HepG2 (cell line): Measurements from ENCODE around the gene MEG3. TPM values are rescaled to one million over a fixed set of nuclear protein-coding genes. Genes with fewer than 3 reads are reported as not detected.

Experiments
- AGO2 ChIP-seq: fragments of 200-400 bp; formaldehyde crosslinking; optimal IDR thresholded peaks from 2 replicates; pipeline ENCODE3; 2017; ENCODE audit warnings: mild to moderate bottlenecking, low read depth, low read length, moderate library complexity
- FOSL1 ChIP-seq: sonication (generic); formaldehyde crosslinking; IDR thresholded peaks from 2 replicates; pipeline ENCODE4 v1.9.0; 2021; ENCODE audit warnings: missing genetic modification reagents, borderline replicate concordance
- GABPB1 ChIP-seq: IDR thresholded peaks from 2 replicates; pipeline ENCODE4 v1.6.1; 2016; ENCODE audit warnings: mild to moderate bottlenecking, missing genetic modification reagents, moderate library complexity, missing compliant biosample characterization
- NFYC ChIP-seq: IDR thresholded peaks from 2 replicates; pipeline ENCODE4 v1.6.1; 2016; ENCODE audit warnings: missing genetic modification reagents, missing compliant biosample characterization
- RFX5 ChIP-seq: IDR thresholded peaks from 2 replicates; pipeline ENCODE4 v1.6.1; 2011; ENCODE audit warnings: low read depth, low read length, improper control_type of control experiment
- ZNF224 ChIP-seq: sonication (generic); formaldehyde crosslinking; IDR thresholded peaks from 2 replicates; pipeline ENCODE4 v1.5.0; 2020; ENCODE audit warnings: mild to moderate bottlenecking, missing genetic modification reagents
- ZNF235 ChIP-seq: sonication (generic); formaldehyde crosslinking; IDR thresholded peaks from 2 replicates; pipeline ENCODE4 v1.8.1; 2023; ENCODE audit warnings: mild to moderate bottlenecking, missing genetic modification reagents, borderline replicate concordance
- ZNF747 ChIP-seq: sonication (generic); formaldehyde crosslinking; IDR thresholded peaks from 2 replicates; pipeline ENCODE4 v1.8.1; 2023; ENCODE audit warnings: missing genetic modification reagents, mild to moderate bottlenecking, borderline replicate concordance
- ZNF775 ChIP-seq: sonication (generic); formaldehyde crosslinking; IDR thresholded peaks from 2 replicates; pipeline ENCODE4 v1.4.0; 2020; ENCODE audit warnings: missing genetic modification reagents, mild to moderate bottlenecking, moderate library complexity, borderline replicate concordance
- ZNF816 ChIP-seq: sonication (generic); formaldehyde crosslinking; IDR thresholded peaks from 2 replicates; pipeline ENCODE4 v1.8.0; 2022; ENCODE audit warnings: missing genetic modification reagents, mild to moderate bottlenecking, borderline replicate concordance
- polyA plus RNA-seq, 8 experiments: library from polyadenylated mRNA; depleted of rRNA in 3 of 8; stranded (reverse) in 7 of 8; unstranded in 1 of 8; fragments of >200 nt; fragmentation: Illumina TruSeq in 4 of 8; extraction: Trizol in 4 of 8; gene quantifications; 2 replicates each; pipeline versions ENCODE4 v1.2.1 to v1.2.3, GENCODE V29; 2011 to 2016; ENCODE audit warnings: low read depth in 4 of 8, missing spikeins in 1 of 8, mixed read lengths in 1 of 8; ENCODE audit not compliant: insufficient read depth in 1 of 8
- total RNA-seq, 5 experiments: library from RNA; depleted of rRNA; stranded (reverse); fragments of >200 nt; fragmentation: Illumina TruSeq; extraction: Trizol; gene quantifications; 2 replicates each; pipeline ENCODE4 v1.2.3, GENCODE V29; 2016; ENCODE audit warnings: low read depth in 1 of 5
- TF ChIP-seq, protein P1 (sequence below): sonication (generic); formaldehyde crosslinking; IDR thresholded peaks from 2 replicates; pipeline ENCODE4 v1.5.0; 2020; ENCODE audit warnings: mild to moderate bottlenecking, missing genetic modification reagents
- TF ChIP-seq, protein P2 (sequence below): sonication (generic); formaldehyde crosslinking; IDR thresholded peaks from 2 replicates; pipeline ENCODE4 v1.5.1; 2020; ENCODE audit warnings: missing genetic modification reagents, mild to moderate bottlenecking, borderline replicate concordance
- TF ChIP-seq, protein P3 (sequence below): sonication (generic); formaldehyde crosslinking; IDR thresholded peaks from 2 replicates; pipeline ENCODE4 v1.4.0; 2020; ENCODE audit warnings: missing genetic modification reagents, mild to moderate bottlenecking, borderline replicate concordance
- TF ChIP-seq, protein P4 (sequence below): sonication (generic); formaldehyde crosslinking; IDR thresholded peaks from 2 replicates; pipeline ENCODE4 v1.5.0; 2020; ENCODE audit warnings: mild to moderate bottlenecking, missing genetic modification reagents
- TF ChIP-seq, protein P5 (sequence below): sonication (generic); formaldehyde crosslinking; IDR thresholded peaks from 2 replicates; pipeline ENCODE4 v1.5.0; 2020; ENCODE audit warnings: mild to moderate bottlenecking, missing genetic modification reagents

The MEG3 gene
- total and polyA plus RNA-seq, 2 of the 13 experiments (the other 11 are each of a cell fraction or from before 2014, with no cell fraction given), result 0.17 TPM; not detected in 1

DNA sequence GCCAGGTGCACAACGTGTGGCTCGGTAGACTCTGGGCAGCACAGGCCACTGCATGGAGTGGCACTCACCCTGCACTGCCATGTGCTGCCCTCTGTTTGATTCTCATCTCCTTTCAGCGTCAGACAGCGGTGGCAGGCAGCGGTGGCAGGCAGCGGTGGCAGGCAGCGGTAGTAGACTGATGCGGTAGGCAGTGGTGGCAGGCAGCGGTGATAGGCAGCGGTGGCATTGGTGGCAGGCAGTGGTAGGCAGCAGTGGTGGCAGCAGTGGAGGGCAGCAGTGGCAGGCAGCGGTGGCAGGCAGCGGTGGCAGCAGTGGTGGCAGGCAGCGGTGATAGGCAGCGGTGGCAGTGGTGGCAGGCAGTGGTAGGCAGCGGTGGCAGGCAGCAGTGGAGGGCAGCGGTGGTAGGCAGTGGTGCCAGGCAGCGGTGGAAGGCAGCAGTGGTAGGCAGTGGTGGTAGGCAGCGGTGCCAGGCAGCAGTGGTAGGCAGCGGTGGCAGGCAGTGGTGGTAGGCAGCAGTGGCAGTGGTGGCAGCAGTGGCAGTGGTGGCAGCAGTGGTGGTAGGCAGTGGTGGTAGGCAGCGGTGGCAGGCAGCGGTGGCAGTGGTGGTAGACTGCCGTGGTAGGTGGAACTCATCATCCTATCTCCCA is 6.0 kb upstream of the MEG3 start (continued):
- TF ChIP-seq, protein P1, sequence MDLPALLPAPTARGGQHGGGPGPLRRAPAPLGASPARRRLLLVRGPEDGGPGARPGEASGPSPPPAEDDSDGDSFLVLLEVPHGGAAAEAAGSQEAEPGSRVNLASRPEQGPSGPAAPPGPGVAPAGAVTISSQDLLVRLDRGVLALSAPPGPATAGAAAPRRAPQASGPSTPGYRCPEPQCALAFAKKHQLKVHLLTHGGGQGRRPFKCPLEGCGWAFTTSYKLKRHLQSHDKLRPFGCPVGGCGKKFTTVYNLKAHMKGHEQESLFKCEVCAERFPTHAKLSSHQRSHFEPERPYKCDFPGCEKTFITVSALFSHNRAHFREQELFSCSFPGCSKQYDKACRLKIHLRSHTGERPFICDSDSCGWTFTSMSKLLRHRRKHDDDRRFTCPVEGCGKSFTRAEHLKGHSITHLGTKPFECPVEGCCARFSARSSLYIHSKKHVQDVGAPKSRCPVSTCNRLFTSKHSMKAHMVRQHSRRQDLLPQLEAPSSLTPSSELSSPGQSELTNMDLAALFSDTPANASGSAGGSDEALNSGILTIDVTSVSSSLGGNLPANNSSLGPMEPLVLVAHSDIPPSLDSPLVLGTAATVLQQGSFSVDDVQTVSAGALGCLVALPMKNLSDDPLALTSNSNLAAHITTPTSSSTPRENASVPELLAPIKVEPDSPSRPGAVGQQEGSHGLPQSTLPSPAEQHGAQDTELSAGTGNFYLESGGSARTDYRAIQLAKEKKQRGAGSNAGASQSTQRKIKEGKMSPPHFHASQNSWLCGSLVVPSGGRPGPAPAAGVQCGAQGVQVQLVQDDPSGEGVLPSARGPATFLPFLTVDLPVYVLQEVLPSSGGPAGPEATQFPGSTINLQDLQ (CRISPR knock-in tag), result 0 out of 2 replicates have a peak, but pooled peaks have one; percentile 7
- TF ChIP-seq ZNF747 (CRISPR knock-in tag) (no peak), ZNF816 (CRISPR knock-in tag) (no peak), ZNF235 (no peak), NFYC (CRISPR knock-in tag) (no peak), FOSL1 (CRISPR knock-in tag) (no peak), RFX5 (no peak), ZNF224 (CRISPR knock-in tag) (no peak), ZNF775 (no peak), GABPB1 (CRISPR knock-in tag) (no peak), AGO2 (peak; percentile 87)
- TF ChIP-seq, protein P2, sequence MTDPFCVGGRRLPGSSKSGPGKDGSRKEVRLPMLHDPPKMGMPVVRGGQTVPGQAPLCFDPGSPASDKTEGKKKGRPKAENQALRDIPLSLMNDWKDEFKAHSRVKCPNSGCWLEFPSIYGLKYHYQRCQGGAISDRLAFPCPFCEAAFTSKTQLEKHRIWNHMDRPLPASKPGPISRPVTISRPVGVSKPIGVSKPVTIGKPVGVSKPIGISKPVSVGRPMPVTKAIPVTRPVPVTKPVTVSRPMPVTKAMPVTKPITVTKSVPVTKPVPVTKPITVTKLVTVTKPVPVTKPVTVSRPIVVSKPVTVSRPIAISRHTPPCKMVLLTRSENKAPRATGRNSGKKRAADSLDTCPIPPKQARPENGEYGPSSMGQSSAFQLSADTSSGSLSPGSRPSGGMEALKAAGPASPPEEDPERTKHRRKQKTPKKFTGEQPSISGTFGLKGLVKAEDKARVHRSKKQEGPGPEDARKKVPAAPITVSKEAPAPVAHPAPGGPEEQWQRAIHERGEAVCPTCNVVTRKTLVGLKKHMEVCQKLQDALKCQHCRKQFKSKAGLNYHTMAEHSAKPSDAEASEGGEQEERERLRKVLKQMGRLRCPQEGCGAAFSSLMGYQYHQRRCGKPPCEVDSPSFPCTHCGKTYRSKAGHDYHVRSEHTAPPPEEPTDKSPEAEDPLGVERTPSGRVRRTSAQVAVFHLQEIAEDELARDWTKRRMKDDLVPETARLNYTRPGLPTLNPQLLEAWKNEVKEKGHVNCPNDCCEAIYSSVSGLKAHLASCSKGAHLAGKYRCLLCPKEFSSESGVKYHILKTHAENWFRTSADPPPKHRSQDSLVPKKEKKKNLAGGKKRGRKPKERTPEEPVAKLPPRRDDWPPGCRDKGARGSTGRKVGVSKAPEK (CRISPR knock-in tag), result no peak
- TF ChIP-seq, protein P3, sequence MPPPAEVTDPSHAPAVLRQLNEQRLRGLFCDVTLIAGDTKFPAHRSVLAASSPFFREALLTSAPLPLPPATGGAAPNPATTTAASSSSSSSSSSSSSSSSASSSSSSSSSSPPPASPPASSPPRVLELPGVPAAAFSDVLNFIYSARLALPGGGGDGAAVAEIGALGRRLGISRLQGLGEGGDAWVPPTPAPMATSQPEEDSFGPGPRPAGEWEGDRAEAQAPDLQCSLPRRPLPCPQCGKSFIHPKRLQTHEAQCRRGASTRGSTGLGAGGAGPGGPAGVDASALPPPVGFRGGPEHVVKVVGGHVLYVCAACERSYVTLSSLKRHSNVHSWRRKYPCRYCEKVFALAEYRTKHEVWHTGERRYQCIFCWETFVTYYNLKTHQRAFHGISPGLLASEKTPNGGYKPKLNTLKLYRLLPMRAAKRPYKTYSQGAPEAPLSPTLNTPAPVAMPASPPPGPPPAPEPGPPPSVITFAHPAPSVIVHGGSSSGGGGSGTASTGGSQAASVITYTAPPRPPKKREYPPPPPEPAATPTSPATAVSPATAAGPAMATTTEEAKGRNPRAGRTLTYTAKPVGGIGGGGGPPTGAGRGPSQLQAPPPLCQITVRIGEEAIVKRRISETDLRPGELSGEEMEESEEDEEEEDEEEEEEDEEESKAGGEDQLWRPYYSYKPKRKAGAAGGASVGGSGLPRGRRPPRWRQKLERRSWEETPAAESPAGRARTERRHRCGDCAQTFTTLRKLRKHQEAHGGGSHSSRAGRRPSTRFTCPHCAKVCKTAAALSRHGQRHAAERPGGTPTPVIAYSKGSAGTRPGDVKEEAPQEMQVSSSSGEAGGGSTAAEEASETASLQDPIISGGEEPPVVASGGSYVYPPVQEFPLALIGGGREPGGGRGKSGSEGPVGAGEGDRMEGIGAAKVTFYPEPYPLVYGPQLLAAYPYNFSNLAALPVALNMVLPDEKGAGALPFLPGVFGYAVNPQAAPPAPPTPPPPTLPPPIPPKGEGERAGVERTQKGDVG (CRISPR knock-in tag), result no peak
- TF ChIP-seq, protein P4, sequence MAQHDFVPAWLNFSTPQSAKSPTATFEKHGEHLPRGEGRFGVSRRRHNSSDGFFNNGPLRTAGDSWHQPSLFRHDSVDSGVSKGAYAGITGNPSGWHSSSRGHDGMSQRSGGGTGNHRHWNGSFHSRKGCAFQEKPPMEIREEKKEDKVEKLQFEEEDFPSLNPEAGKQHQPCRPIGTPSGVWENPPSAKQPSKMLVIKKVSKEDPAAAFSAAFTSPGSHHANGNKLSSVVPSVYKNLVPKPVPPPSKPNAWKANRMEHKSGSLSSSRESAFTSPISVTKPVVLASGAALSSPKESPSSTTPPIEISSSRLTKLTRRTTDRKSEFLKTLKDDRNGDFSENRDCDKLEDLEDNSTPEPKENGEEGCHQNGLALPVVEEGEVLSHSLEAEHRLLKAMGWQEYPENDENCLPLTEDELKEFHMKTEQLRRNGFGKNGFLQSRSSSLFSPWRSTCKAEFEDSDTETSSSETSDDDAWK (CRISPR knock-in tag), result no peak
- TF ChIP-seq, protein P5, sequence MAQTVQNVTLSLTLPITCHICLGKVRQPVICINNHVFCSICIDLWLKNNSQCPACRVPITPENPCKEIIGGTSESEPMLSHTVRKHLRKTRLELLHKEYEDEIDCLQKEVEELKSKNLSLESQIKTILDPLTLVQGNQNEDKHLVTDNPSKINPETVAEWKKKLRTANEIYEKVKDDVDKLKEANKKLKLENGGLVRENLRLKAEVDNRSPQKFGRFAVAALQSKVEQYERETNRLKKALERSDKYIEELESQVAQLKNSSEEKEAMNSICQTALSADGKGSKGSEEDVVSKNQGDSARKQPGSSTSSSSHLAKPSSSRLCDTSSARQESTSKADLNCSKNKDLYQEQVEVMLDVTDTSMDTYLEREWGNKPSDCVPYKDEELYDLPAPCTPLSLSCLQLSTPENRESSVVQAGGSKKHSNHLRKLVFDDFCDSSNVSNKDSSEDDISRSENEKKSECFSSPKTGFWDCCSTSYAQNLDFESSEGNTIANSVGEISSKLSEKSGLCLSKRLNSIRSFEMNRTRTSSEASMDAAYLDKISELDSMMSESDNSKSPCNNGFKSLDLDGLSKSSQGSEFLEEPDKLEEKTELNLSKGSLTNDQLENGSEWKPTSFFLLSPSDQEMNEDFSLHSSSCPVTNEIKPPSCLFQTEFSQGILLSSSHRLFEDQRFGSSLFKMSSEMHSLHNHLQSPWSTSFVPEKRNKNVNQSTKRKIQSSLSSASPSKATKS, result no peak
